Activated CD4-positive, alpha-beta T cell treated with anti-CD3 and anti-CD28 coated beads for 36 hours (primary cell): ENCODE results near the gene SH3BGR. TPM values are rescaled to one million over a fixed set of nuclear protein-coding genes. Genes with fewer than 3 reads are reported as not detected.

ENCODE experiments used
- ATAC-seq: fragments of 200-7000 bp; cut with Tn5 transposase; one replicate; pipeline ENCODE4 v1.10.0; 2021; ENCODE audit warnings: mild to moderate bottlenecking, moderate library complexity
- CTCF ChIA-PET: fragments of 350-600 bp; sonication (Branson Sonifier 250); formaldehyde crosslinking; loops from one replicate; lab custom pipeline; 2021; ENCODE audit warnings: antibody characterized with exemption; lab: Charles Lee
- POLR2A ChIA-PET: fragments of 350-600 bp; sonication (Branson Sonifier 250); formaldehyde crosslinking; loops from one replicate; lab custom pipeline; 2021; ENCODE audit warnings: antibody characterized with exemption, inconsistent platforms; lab: Charles Lee
- DNase-seq: peaks from one replicate; pipeline ENCODE4 v3.0.0-alpha.2; 2020
- H3K27ac Mint-ChIP-seq: one replicate; pipeline ENCODE4 v1.8.0; 2021; ENCODE audit warnings: mixed read lengths
- H3K27me3 Mint-ChIP-seq: one replicate; pipeline ENCODE4 v1.8.0; 2021; ENCODE audit warnings: mixed read lengths
- H3K36me3 Mint-ChIP-seq: one replicate; pipeline ENCODE4 v1.8.0; 2021; ENCODE audit warnings: low read depth, mixed read lengths
- H3K4me1 Mint-ChIP-seq: one replicate; pipeline ENCODE4 v1.8.0; 2021; ENCODE audit warnings: mixed read lengths
- H3K4me3 Mint-ChIP-seq: one replicate; pipeline ENCODE4 v1.8.0; 2021; ENCODE audit warnings: mild to moderate bottlenecking, moderate library complexity, mixed read lengths
- H3K9me3 Mint-ChIP-seq: one replicate; pipeline ENCODE4 v1.8.0; 2021; ENCODE audit warnings: low read depth, mixed read lengths
- intact Hi-C, 2 experiments: fragments of 100-400 bp; cut with DNase I in 1 of 2; cut with micrococcal nuclease in 1 of 2; formaldehyde crosslinking; loops; one replicate each; pipeline versions ENCODE4 v1.14.2 to v1.15.1; 2022 to 2024; cut with DNase I, micrococcal nuclease
- microRNA-seq: library from miRNA; unstranded; fragments of <30 nt; microRNA quantifications from one replicate; pipeline ENCODE4 v1.2.0, GENCODE V29; 2021; ENCODE audit warnings: borderline replicate concordance
- total RNA-seq, 2 experiments: library from RNA; stranded (reverse); gene quantifications; one replicate each; pipeline ENCODE4 v1.2.3, GENCODE V29; 2021

Gene SH3BGR
- total RNA-seq, 2 experiments from 2014 or later, result 2.7 to 3.9 TPM

GRCh38 chr21:39555911-39556590, 104.3 kb downstream of the SH3BGR start:
- ATAC-seq (no peak), DNase-seq (no peak)
- Mint-ChIP-seq H3K36me3 (no peaks in the 10 kb centered on the region), H3K4me1 (no peaks in the 10 kb centered on the region), H3K27ac (no peak overlapping the region), H3K9me3 (peaks cover 7% of the 10 kb centered on the region), H3K4me3 (no peak overlapping the region), H3K27me3 (peaks cover 4% of the 10 kb centered on the region)
- intact Hi-C loops, result no loop called here
- ChIA-PET CTCF (no interaction called here), POLR2A (no interaction called here)

- ATAC-seq, result no peak
- ChIA-PET POLR2A (no interaction called here), CTCF (no interaction called here)
Observed at GRCh38 chr21:39559511-39559910, 107.7 kb downstream of the SH3BGR start.

DNA sequence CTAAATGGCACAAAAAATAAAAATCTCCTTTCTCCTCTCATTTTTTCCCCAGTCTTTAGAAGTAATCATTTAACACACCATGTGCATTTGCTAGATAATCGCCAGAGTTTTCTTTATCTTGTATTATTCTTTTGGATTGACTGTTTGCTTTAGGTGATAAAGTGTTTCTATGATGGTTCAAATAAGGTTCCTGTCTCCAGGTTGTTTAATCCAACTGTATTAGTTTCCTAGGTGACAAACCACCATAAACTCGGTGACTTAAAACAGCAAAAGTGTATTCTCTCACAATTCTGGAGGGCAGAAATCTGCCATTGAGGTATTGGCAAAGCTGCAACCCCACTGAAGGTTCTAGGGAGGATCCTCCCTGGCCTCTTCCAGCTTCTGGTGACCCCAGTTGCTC, 109.4 kb downstream of the SH3BGR start:
- POLR2A ChIA-PET, result no interaction called here
- CTCF ChIA-PET, result no interaction called here
- Mint-ChIP-seq H3K27ac (no peak overlapping the region), H3K4me1 (no peaks in the 10 kb centered on the region), H3K9me3 (no peaks in the 10 kb centered on the region), H3K27me3 (peaks cover 2% of the 10 kb centered on the region), H3K4me3 (no peak overlapping the region), H3K36me3 (no peaks in the 10 kb centered on the region)
- DNase-seq (no peak), ATAC-seq (no peak)
- intact Hi-C loops, result loop anchor here in 1 of 2 experiments (10.0 kb wide), 1 partner anchor 64 kb away; no protein-coding TSS in a partner anchor

More at GRCh38 chr21:39559511-39559910, 107.7 kb downstream of the SH3BGR start:
- Mint-ChIP-seq H3K27me3 (peaks cover 2% of the 10 kb centered on the region), H3K36me3 (no peaks in the 10 kb centered on the region), H3K9me3 (no peaks in the 10 kb centered on the region), H3K27ac (no peak overlapping the region), H3K4me1 (no peaks in the 10 kb centered on the region), H3K4me3 (no peak overlapping the region)
- intact Hi-C loops, result no loop called here
- no peak for DNase-seq

- H3K9me3 Mint-ChIP-seq, result no peaks in the 10 kb centered on the region
- H3K36me3 Mint-ChIP-seq, result no peaks in the 10 kb centered on the region
- DNase-seq (no peak), ATAC-seq (no peak)
- no peaks in the 10 kb centered on the region for H3K4me1 Mint-ChIP-seq
- H3K27me3 Mint-ChIP-seq, result peaks cover 2% of the 10 kb centered on the region
- CTCF ChIA-PET, result no interaction called here
- no peak overlapping the region for H3K27ac Mint-ChIP-seq
- H3K4me3 Mint-ChIP-seq, result no peak overlapping the region
- POLR2A ChIA-PET, result no interaction called here
- intact Hi-C loops, result loop anchor here in 1 of 2 experiments (10.0 kb wide), 1 partner anchor 62 kb away; no protein-coding TSS in a partner anchor
Observed at GRCh38 chr21:39562791-39563770, 111.3 kb downstream of the SH3BGR start.

GRCh38 chr21:39564200-39564599, 112.4 kb downstream of the SH3BGR start:
- H3K9me3 Mint-ChIP-seq, result no peaks in the 10 kb centered on the region
- H3K4me1 Mint-ChIP-seq, result no peaks in the 10 kb centered on the region
- ChIA-PET CTCF (no interaction called here), POLR2A (no interaction called here)
- H3K4me3 Mint-ChIP-seq, result no peak overlapping the region
- ATAC-seq (no peak), DNase-seq (no peak)
- no peak overlapping the region for H3K27ac Mint-ChIP-seq
- no peaks in the 10 kb centered on the region for H3K36me3 Mint-ChIP-seq
- intact Hi-C loops, result loop anchor here in 1 of 2 experiments (10.0 kb wide), 1 partner anchor 61 kb away; no protein-coding TSS in a partner anchor
- no peaks in the 10 kb centered on the region for H3K27me3 Mint-ChIP-seq

Small RNAs within 50 kb of the gene (microRNA-seq; reads per million reads assigned to microRNA genes)
- gene MIR6508, result not detected

Other genes with a start within 250 kb of the SH3BGR start
- 10 to 100 TPM; 19.1 to 24.5 TPM for gene BRWD1, start 138.3 kb upstream of the SH3BGR start, total RNA-seq
- 100 to 1,000 TPM; 335 to 419 TPM for gene HMGN1, start 102.9 kb upstream of the SH3BGR start, total RNA-seq
- gene LCA5L, start 6.2 kb upstream of the SH3BGR start, total RNA-seq, result under 1 TPM; 0.25 to 0.32 TPM
- gene B3GALT5, start 161.0 kb downstream of the SH3BGR start, total RNA-seq, result not detected